Effector memory CD8-positive, alpha-beta T cell (primary cell): ENCODE data around the gene SLC4A1AP.
"Not testable (repeated sequence)": the region's sequence is repeated elsewhere in the genome, so short reads cannot be mapped to it uniquely, and the experiment has no call there.

Experiments used
- ATAC-seq: fragments of 150-1000 bp; cut with Tn5 transposase; replicated peaks from 2 replicates; pipeline ENCODE4 v1.10.0; 2021; ENCODE audit warnings: mild to moderate bottlenecking, moderate library complexity
- DNase-seq, 3 experiments: peaks; one replicate each; pipeline ENCODE4 v3.0.0; 2021
- H3K27ac Mint-ChIP-seq, 2 donors: one replicate each; pipeline ENCODE4 v1.8.0; 2022; ENCODE audit warnings: mild to moderate bottlenecking in 2 of 2, mixed read lengths in 2 of 2, moderate library complexity in 2 of 2
- H3K27me3 Mint-ChIP-seq, 2 donors: one replicate each; pipeline ENCODE4 v1.8.0; 2022; ENCODE audit warnings: mixed read lengths in 2 of 2
- H3K36me3 Mint-ChIP-seq: one replicate; pipeline ENCODE4 v1.8.0; 2022; ENCODE audit warnings: mild to moderate bottlenecking, moderate library complexity, mixed read lengths; ENCODE audit not compliant: insufficient read depth
- H3K4me1 Mint-ChIP-seq, 2 donors: one replicate each; pipeline ENCODE4 v1.8.0; 2022; ENCODE audit warnings: low read depth in 2 of 2, mixed read lengths in 2 of 2
- H3K4me3 Mint-ChIP-seq, 2 donors: one replicate each; pipeline ENCODE4 v1.8.0; 2022; ENCODE audit warnings: mild to moderate bottlenecking in 2 of 2, mixed read lengths in 2 of 2, moderate library complexity in 2 of 2
- H3K9me3 Mint-ChIP-seq, 2 donors: one replicate each; pipeline ENCODE4 v1.8.0; 2022; ENCODE audit warnings: mixed read lengths in 2 of 2
- total RNA-seq, 9 experiments: gene quantifications; one replicate each; lab custom pipeline; 2026; lab: John Stamatoyannopoulos, UW

Gene SLC4A1AP
- total RNA-seq, result 56.8 to 101 (median 71.9) reads per million in 9 experiments

DNA sequence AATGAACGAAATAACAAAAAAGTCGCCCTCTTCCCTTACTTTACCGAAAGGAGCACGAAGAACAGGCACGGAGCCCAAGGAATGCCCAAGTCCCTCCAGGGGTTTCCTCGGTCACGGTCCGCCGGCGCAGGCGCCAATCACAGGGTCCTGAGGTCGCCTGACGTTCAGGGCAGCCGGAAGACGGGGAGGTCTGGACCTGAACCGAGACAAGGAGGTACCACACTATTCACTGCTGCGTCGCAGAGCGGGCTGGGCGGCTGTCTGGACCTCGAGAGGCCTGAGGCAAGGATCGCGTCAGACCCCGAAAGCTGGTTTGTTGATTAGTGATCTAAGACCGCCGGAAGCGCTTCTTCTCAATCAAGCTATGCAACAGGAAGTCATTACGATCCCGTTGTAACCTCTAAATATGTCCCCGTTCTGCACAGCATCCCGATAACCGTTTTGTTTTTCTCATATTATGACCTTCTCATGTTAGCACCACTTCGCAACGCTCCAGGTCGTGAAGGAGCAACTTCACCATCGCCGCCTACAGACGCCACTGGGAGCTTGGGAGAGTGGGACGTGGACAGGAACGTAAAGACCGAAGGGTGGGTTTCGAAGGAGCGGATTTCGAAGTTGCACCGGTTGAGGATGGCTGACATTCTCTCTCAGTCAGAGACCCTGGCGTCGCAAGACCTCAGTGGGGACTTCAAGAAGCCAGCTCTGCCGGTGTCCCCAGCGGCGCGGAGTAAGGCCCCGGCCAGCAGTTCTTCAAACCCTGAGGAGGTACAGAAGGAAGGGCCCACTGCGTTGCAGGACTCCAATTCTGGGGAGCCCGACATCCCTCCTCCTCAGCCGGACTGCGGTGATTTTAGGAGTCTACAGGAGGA lies at the start of gene SLC4A1AP, which contains the start of gene SUPT7L:
Gene SLC4A1AP, plus strand, starts transcription at position 605 of the 869 bp plus-strand sequence. Its CDS starts 26 bp downstream, at position 631.
Gene SUPT7L, minus strand, starts transcription at position 330 of the 869 bp plus-strand sequence. CDS start 1,422 bp downstream, outside the sequence.
- Mint-ChIP-seq H3K36me3 (peaks cover 65% of the 10 kb centered on the region), H3K27ac (peak within 1 kb of the TSS; percentile 99 to 100), H3K4me1 (peaks cover 28 to 39% of the 10 kb centered on the region in 2 donors), H3K4me3 (peak within 1 kb of the TSS; percentile 98 to 100), H3K27me3 (no peaks in the 10 kb centered on the region), H3K9me3 (no peaks in the 10 kb centered on the region)
- peak; percentile 72 to 83 (median 73) for DNase-seq
- ATAC-seq, result peak; percentile 80

GRCh38 chr2:27613985-27614384 lies 49.7 kb upstream of the SLC4A1AP start:
- Mint-ChIP-seq H3K4me3 (no peak overlapping the region), H3K27ac (no peak overlapping the region)
- ATAC-seq, result no peak

DNA sequence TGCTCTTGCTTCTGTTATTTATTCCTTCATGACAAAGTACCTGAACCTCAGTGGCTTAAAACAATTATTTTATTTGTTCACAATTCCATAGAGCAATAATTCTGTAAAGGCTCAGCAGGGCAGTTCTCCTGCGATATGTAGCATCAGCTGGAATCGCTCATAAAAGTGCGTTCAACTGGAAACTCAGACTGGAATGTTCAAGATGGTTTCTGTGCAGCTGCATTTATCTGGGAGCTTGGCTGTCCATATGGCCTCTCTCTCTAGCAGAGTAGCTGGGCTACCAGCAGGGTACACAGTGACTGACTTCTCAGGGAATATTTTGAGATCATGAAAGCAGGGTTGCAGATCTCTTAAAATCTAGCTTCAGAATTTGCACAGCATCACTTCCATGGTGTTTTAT lies 48.4 kb upstream of the SLC4A1AP start:
- Mint-ChIP-seq H3K9me3 (no peaks in the 10 kb centered on the region), H3K27ac (no peak overlapping the region), H3K27me3 (no peaks in the 10 kb centered on the region), H3K4me1 (no peaks in the 10 kb centered on the region), H3K4me3 (no peak overlapping the region), H3K36me3 (peaks cover 72% of the 10 kb centered on the region)
- ATAC-seq (no peak), DNase-seq (no peak)

More at GRCh38 chr2:27613985-27614384, 49.7 kb upstream of the SLC4A1AP start:
- no peaks in the 10 kb centered on the region for H3K27me3 Mint-ChIP-seq
- no peaks in the 10 kb centered on the region for H3K9me3 Mint-ChIP-seq
- no peak for DNase-seq
- peaks cover 72% of the 10 kb centered on the region for H3K36me3 Mint-ChIP-seq
- H3K4me1 Mint-ChIP-seq, result no peaks in the 10 kb centered on the region

GRCh38 chr2:27621524-27621923 lies 42.2 kb upstream of the SLC4A1AP start:
- no peak overlapping the region for H3K27ac Mint-ChIP-seq
- DNase-seq (no peak), ATAC-seq (no peak)
- no peak overlapping the region for H3K4me3 Mint-ChIP-seq
- H3K4me1 Mint-ChIP-seq, result no peaks in the 10 kb centered on the region
- H3K36me3 Mint-ChIP-seq, result peaks cover 55% of the 10 kb centered on the region
- H3K27me3 Mint-ChIP-seq, result no peaks in the 10 kb centered on the region
- H3K9me3 Mint-ChIP-seq, result no peaks in the 10 kb centered on the region

DNA sequence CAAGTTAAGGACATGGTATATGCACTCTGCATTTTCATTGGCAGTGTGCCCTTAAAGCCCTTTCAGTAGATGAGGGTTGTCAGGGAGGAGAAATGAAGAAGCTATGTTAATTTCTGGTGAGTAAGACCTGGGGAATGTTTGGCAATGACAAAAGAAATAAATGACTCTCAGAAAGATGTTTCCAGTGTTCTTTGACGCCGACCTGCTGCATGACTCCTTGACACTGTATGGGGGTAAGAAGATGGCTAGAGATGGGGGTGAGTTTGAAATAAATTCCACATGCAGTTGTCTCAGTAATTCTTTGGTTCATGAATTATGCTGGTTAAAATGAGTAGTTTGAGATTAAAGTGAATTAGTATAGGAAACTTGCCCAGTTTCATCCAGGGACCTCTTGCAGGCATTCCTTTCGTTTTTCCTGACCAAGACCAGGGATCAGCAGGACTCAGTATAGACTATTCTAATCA lies 40.7 kb upstream of the SLC4A1AP start:
- DNase-seq, result no peak
- no peaks in the 10 kb centered on the region for H3K9me3 Mint-ChIP-seq
- no peaks in the 10 kb centered on the region for H3K27me3 Mint-ChIP-seq
- H3K36me3 Mint-ChIP-seq, result peaks cover 41% of the 10 kb centered on the region
- H3K4me1 Mint-ChIP-seq, result peaks cover 0 to 4% of the 10 kb centered on the region in 2 donors
- no peak overlapping the region for H3K4me3 Mint-ChIP-seq
- ATAC-seq, result no peak
- H3K27ac Mint-ChIP-seq, result no peak overlapping the region

DNA sequence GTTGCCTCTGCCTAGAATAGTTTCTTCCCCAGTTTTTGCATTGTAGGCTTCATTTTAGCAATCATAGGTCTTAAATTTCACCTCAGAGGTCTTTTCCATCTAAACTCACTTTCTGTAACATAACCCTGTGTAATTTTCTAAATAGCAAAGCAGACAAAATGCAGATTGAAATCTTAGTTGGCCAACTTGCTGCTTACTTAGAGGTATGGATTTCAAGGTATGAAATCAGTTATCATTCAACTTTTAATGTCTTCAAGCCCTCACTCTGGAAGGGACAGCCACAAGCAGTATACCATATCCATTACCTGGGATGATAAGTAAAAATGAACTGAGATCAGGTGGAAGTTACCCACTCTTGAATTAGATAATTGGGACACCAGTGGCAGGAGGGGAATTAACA lies 38.7 kb upstream of the SLC4A1AP start:
- no peaks in the 10 kb centered on the region for H3K27me3 Mint-ChIP-seq
- peaks cover 3 to 4% of the 10 kb centered on the region in 2 donors for H3K4me1 Mint-ChIP-seq
- ATAC-seq (no peak), DNase-seq (no peak)
- H3K36me3 Mint-ChIP-seq, result peaks cover 23% of the 10 kb centered on the region
- no peak overlapping the region for H3K27ac Mint-ChIP-seq
- no peak overlapping the region for H3K4me3 Mint-ChIP-seq
- no peaks in the 10 kb centered on the region for H3K9me3 Mint-ChIP-seq

DNA sequence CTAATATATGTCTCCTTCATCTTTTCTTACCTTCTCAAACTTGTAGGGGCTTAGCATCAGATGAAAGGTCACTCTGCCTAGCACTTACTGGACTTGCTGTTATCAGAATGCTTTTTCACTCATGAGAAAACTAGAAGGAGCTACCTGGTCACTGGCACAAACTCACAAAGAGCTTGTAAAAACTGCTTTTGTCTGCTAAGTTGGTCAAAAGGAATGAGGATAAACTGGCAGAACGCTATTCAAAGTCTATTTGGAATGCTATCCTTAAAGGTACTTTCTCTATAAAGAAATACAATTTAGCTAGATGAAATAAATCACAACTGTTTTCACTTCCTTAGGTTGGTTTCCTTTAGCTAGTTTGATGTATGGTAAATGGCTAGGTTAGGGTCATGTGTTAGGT lies 37.4 kb upstream of the SLC4A1AP start:
- H3K27ac Mint-ChIP-seq, ATAC-seq: not testable (repeated sequence)

GRCh38 chr2:27626921-27627320 lies 36.8 kb upstream of the SLC4A1AP start:
- H3K4me1 Mint-ChIP-seq, H3K4me3 Mint-ChIP-seq, DNase-seq, H3K27me3 Mint-ChIP-seq, ATAC-seq, H3K9me3 Mint-ChIP-seq: not testable (repeated sequence)
- peak overlapping the region in 1 of 2 donors; percentile 77 for H3K27ac Mint-ChIP-seq
- H3K36me3 Mint-ChIP-seq, result peaks cover 20% of the 10 kb centered on the region

More for the DNA sequence above, 37.4 kb upstream of the SLC4A1AP start:
- not testable (repeated sequence) for H3K4me3 Mint-ChIP-seq, H3K27me3 Mint-ChIP-seq, DNase-seq, H3K4me1 Mint-ChIP-seq, H3K9me3 Mint-ChIP-seq
- peaks cover 24% of the 10 kb centered on the region for H3K36me3 Mint-ChIP-seq

DNA sequence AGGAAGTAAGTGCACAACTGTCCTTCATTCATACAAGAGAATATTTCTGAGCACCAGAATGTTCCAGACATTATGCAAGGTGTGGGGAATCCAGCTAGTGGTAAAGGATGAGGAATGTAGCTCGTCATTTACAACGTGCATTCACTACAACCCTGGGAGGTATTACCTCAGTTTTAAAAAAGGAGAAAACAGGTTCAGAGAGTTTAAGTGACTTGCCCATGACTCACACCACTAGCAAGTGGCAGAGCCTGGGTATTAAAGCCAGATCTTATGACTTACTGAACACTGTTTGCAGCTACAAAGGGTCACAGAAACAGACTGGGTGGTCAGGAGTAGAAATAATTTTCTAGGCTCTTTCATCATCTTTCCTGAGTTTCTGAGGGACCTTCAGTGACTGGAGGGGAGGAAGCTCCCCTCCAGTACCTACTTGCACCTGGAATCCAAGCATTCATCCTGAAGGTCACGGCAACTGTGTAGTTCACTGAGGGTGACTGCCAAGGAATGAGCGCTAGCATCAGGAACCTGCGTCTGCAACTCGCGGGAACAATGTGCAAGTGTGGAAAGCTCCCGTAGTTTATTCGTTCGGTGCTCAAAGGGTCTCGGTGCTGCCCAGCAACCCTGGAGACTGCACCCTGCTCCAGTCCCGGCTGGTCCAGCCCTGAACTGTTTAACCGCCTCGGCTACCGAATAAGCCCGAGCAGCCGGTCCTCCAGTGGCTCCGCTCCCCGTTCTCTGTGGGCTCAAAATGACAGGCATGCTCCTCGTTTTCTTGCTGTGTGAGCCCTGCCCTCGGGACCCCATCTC lies 35.5 kb upstream of the SLC4A1AP start:
- H3K9me3 Mint-ChIP-seq, result no peaks in the 10 kb centered on the region
- peaks cover 20% of the 10 kb centered on the region for H3K36me3 Mint-ChIP-seq
- DNase-seq (no peak), ATAC-seq (peak; percentile 21)
- H3K27me3 Mint-ChIP-seq, result no peaks in the 10 kb centered on the region
- H3K4me3 Mint-ChIP-seq, result no peak overlapping the region
- H3K27ac Mint-ChIP-seq, result no peak overlapping the region
- peaks cover 7 to 9% of the 10 kb centered on the region in 2 donors for H3K4me1 Mint-ChIP-seq

DNA sequence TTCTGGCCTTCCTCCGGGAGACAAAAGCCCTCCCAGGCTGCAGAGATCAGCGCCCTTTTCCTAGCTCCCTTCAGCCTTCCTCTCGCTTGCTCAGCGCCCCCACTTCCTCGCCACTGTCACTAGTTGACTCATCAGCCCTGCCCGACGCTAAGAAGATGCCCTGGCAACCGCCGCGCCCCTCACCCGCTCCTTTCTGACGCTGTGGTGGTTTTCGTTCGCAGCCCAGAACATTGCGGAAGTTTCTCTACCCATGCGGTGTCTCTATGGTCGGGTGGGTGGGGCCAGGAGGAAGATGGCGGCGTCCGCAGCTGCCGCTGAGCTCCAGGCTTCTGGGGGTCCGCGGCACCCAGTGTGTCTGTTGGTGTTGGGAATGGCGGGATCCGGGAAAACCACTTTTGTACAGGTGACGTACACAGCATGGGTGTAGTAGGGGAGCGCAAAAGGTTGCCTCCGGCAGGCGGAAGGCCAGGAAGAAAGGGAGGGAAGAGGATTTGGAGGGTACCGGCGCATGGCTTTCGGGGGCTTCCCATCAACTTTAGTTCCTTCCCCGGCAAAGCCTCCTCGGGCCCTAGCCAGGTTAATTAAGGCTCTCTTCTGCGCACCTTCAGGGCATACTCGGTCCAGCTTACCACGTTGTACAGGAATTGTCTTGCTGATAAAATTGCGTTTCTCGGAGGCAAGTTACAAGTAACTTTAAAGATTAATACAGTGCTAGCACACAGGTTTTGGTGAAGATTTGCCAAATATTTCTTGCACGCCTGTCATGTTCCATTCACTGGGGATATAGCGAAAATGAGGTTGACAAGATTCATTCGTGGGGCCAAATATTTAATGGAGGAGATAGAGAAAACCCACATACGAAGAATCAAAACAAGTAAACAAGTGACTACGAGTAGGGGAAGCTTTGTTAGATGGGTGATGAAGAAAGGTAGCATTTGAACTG lies 34.7 kb upstream of the SLC4A1AP start, which contains the start of the genes CCDC121 and GPN1:
Gene CCDC121, minus strand, starts transcription at position 246 of the 943 bp plus-strand sequence. CDS start 1,213 bp downstream, outside the sequence.
Gene GPN1, plus strand, starts transcription at position 284 of the 943 bp plus-strand sequence. Its CDS starts 9 bp downstream, at position 293.
- no peaks in the 10 kb centered on the region for H3K27me3 Mint-ChIP-seq

GRCh38 chr2:27630257-27630656 lies 33.4 kb upstream of the SLC4A1AP start:
- not testable (repeated sequence) for H3K27me3 Mint-ChIP-seq, DNase-seq, H3K4me3 Mint-ChIP-seq, ATAC-seq, H3K27ac Mint-ChIP-seq, H3K4me1 Mint-ChIP-seq, H3K9me3 Mint-ChIP-seq
- H3K36me3 Mint-ChIP-seq, result peaks cover 38% of the 10 kb centered on the region

More for the DNA sequence above, 34.7 kb upstream of the SLC4A1AP start, which contains the start of the genes CCDC121 and GPN1:
- DNase-seq (peak; percentile 91 to 94 (median 93)), ATAC-seq (peak; percentile 99)
- Mint-ChIP-seq H3K27ac (no peak within 1 kb of the TSS), H3K36me3 (peaks cover 28% of the 10 kb centered on the region), H3K4me3 (no peak within 1 kb of the TSS), H3K9me3 (no peaks in the 10 kb centered on the region), H3K4me1 (peaks cover 7 to 9% of the 10 kb centered on the region in 2 donors)

DNA sequence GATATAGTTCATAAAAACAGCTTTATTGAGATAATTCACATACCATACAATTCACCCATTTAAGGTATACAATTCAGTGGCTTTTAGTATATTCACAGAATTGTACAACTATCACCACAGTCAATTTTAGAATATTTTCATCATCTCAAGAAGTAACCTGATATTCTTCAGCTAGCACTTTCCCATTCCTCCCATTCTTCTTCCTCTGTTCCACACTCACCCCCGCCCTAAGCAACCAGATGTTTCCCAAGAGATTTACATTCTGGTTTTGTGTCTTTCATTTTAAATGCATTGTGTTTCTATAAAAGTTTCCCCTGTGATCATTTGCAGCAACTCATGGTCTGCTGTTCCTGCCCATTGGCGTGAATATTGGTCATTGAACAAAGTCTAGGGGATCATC lies 29.4 kb upstream of the SLC4A1AP start:
- no peak overlapping the region for H3K27ac Mint-ChIP-seq
- ATAC-seq, result no peak

More for the DNA sequence above, 29.4 kb upstream of the SLC4A1AP start:
- H3K9me3 Mint-ChIP-seq, result no peaks in the 10 kb centered on the region
- H3K4me3 Mint-ChIP-seq, result no peak overlapping the region
- peaks cover 62% of the 10 kb centered on the region for H3K36me3 Mint-ChIP-seq
- H3K27me3 Mint-ChIP-seq, result no peaks in the 10 kb centered on the region
- DNase-seq, result no peak
- peaks cover 18 to 19% of the 10 kb centered on the region in 2 donors for H3K4me1 Mint-ChIP-seq
